HEK293T (cell line): ENCODE data around the gene WDR27.

ENCODE experiments used
- ARNT ChIP-seq: fragments of 450-650 bp; IDR thresholded peaks from 2 replicates; pipeline ENCODE4 v1.6.1; 2017; ENCODE audit warnings: mild to moderate bottlenecking
- BHLHE40 ChIP-seq: fragments of 450-650 bp; IDR thresholded peaks from 2 replicates; pipeline ENCODE4 v1.6.1; 2016; ENCODE audit warnings: mild to moderate bottlenecking, moderate library complexity, borderline replicate concordance
- CTBP1 ChIP-seq: fragments of 450-650 bp; IDR thresholded peaks from 2 replicates; pipeline ENCODE4 v1.6.1; 2016; ENCODE audit warnings: borderline replicate concordance
- ELF4 ChIP-seq: fragments of 450-650 bp; IDR thresholded peaks from 2 replicates; pipeline ENCODE4 v1.6.1; 2017; ENCODE audit warnings: antibody characterized with exemption
- FOXA1 ChIP-seq: fragments of 450-650 bp; IDR thresholded peaks from 2 replicates; pipeline ENCODE4 v1.6.1; 2016; ENCODE audit warnings: mild to moderate bottlenecking
- FOXK2 ChIP-seq: fragments of 450-650 bp; IDR thresholded peaks from 2 replicates; pipeline ENCODE4 v1.6.1; 2016; ENCODE audit warnings: mild to moderate bottlenecking
- FOXM1 ChIP-seq: fragments of 450-650 bp; IDR thresholded peaks from 2 replicates; pipeline ENCODE4 v1.6.1; 2017; ENCODE audit warnings: mild to moderate bottlenecking, borderline replicate concordance
- LEF1 ChIP-seq: fragments of 450-650 bp; IDR thresholded peaks from 2 replicates; pipeline ENCODE4 v1.6.1; 2017; ENCODE audit warnings: mild to moderate bottlenecking, borderline replicate concordance
- NFRKB ChIP-seq: fragments of 450-650 bp; IDR thresholded peaks from 2 replicates; pipeline ENCODE4 v1.6.1; 2016; ENCODE audit warnings: mild to moderate bottlenecking, moderate library complexity
- SP1 ChIP-seq: fragments of 450-650 bp; IDR thresholded peaks from 2 replicates; pipeline ENCODE4 v1.6.1; 2017
- SUZ12 ChIP-seq: fragments of 450-650 bp; IDR thresholded peaks from 2 replicates; pipeline ENCODE4 v1.6.1; 2016; ENCODE audit warnings: mild to moderate bottlenecking
- TARDBP ChIP-seq: fragments of 450-650 bp; IDR thresholded peaks from 2 replicates; pipeline ENCODE4 v1.6.1; 2016

DNA sequence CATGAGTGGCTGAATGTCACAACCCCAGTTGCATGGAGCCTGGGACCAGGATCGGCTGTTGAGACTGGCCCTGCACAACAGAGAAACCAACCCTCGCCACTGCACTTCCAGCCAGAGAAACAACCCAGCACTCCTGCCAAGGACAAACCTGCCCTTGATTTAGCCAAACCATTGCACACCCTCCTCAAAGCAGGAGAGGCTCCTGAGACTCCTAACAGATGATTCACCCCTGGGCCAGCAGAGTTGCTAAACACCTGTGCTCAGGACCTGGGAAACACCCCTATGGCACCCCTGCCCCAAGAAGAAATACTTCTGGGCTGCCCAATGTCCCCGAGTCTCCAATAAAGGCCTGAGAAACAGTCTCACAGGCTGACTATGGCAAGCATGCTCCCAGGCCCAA is 17.8 kb downstream of the WDR27 start:
- TF ChIP-seq FOXA1 (no peak), ELF4 (no peak), SUZ12 (no peak), SP1 (no peak), NFRKB (no peak), ARNT (no peak), TARDBP (no peak), FOXK2 (no peak), BHLHE40 (no peak), LEF1 (no peak), FOXM1 (no peak), CTBP1 (no peak)
